RWPE1 (cell line): ENCODE results near the gene RNASE11.

ENCODE experiments used
- CTCF ChIA-PET: fragments of 350-600 bp; sonication (Branson Sonifier 250); formaldehyde crosslinking; extraction: SDS; loops from one replicate; lab custom pipeline; 2021; lab: Yijun Ruan, JAX
- POLR2A ChIA-PET: fragments of 400-600 bp; formaldehyde crosslinking; extraction: SDS; loops from one replicate; lab custom pipeline; 2020; ENCODE audit warnings: antibody characterized with exemption; ENCODE audit not compliant: low non-redundant PET; lab: Yijun Ruan, JAX
- DNase-seq: peaks from one replicate; pipeline ENCODE4 v3.0.0; 2012; ENCODE audit warnings: low spot score
- H3K27ac ChIP-seq: fragments of 450-650 bp; 2 replicates; pipeline ENCODE4 v1.5.1; 2017
- CTCF ChIP-seq: fragments of 450-650 bp; conservative IDR thresholded peaks from 2 replicates; pipeline ENCODE4 v1.5.1; 2017; ENCODE audit warnings: low read depth, mild to moderate bottlenecking

Gene RNASE11

GRCh38 chr14:20614038-20614840 lies 26.4 kb upstream of the RNASE11 start:
- H3K27ac ChIP-seq = peak overlapping the region; percentile 71
- no peak for TF ChIP-seq CTCF
- ChIA-PET CTCF (interaction anchor here (0.6 to 1.5 kb wide), 10 partner anchors 8 to 1236 kb away, joined by 3 to 8 read pairs (median 5); no protein-coding TSS in a partner anchor), POLR2A (no interaction called here)
- no peak for DNase-seq

DNA sequence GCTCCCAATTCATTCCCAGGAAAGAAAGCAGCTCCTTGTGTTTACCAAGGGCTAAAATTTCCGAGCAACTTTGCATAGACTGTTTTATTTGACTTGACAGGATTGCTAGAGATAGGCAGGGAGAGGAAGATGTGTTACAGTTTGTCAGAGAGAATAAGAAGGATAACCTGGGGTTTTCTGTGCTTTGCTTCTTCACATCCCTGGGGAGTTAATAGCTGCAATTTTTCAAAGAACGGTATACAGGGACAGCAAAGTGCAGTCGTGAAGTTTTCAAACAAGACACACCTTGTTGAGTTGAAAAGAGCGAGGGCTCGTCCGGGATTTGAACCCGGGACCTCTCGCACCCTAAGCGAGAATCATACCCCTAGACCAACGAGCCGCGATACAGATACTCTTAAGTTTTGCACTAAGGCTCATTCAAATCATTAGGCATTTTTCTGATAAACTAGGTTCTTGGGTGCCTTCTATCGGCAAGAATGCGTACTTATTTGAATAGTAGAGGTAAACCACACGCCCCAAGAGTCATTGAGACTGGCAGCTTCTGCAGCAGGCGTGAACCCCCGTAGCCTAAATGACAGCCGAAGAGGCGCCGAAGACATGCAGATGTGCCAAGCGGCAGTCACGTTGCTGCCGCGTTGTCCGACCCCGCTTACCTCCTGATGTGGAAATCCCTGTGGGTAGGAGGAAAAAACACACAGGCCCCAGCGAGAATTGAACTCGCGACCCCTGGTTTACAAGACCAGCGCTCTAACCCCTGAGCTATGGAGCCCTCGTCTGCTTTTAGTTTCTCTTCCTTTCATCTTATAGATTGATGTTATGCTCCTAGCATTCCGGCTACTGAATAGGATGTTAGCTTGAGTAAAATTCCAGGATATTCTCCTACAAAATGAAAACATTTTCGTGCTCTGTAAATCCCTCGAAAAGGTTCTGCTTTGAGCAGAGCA lies 25.6 kb upstream of the RNASE11 start:
- H3K27ac ChIP-seq = peak overlapping the region; percentile 71
- ChIA-PET CTCF (interaction anchor here (0.5 to 1.5 kb wide), 13 partner anchors 9 to 822 kb away, joined by 3 to 8 read pairs (median 4); no protein-coding TSS in a partner anchor), POLR2A (interaction anchor here (0.9 kb wide), 1 partner anchor 71 kb away, joined by 3 read pairs; the partner anchor contains the start of gene RNASE4)
- DNase-seq = peak; percentile 83
- peak; percentile 71 for TF ChIP-seq CTCF

GRCh38 chr14:20612403-20612802 lies 24.6 kb upstream of the RNASE11 start:
- H3K27ac ChIP-seq = no peak overlapping the region
- CTCF ChIA-PET = interaction anchor here (0.7 to 1.5 kb wide), 3 partner anchors 19 to 260 kb away, joined by 3 to 8 read pairs (median 6); no protein-coding TSS in a partner anchor
- no peak for TF ChIP-seq CTCF
- no peak for DNase-seq
- POLR2A ChIA-PET = no interaction called here

DNA sequence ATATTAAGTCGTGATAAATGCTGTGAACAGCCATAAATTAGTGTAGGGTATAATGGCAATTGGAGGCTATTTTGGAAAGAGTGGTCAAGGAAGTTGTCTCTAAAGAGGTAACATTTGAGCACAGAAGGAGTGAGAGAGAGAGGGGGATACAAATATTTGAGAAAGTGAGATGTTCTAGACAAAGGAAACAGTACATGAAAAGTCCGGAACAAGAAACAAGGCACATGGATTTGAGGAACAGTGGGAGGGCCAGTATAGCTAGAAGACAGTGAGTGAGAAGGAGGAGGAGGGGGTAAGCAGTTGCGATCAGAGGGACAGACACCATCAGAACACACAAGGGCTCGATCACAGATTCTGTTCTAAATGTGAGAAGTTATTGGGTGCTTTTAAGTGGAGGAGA lies 23.5 kb upstream of the RNASE11 start:
- TF ChIP-seq CTCF = no peak
- ChIA-PET POLR2A (no interaction called here), CTCF (interaction anchor here (0.5 kb wide), 1 partner anchor 1078 kb away, joined by 3 read pairs; no protein-coding TSS in a partner anchor)
- no peak overlapping the region for H3K27ac ChIP-seq
- no peak for DNase-seq

GRCh38 chr14:20610002-20610765 lies 22.4 kb upstream of the RNASE11 start:
- DNase-seq = no peak
- no peak for TF ChIP-seq CTCF
- peak overlapping the region; percentile 72 for H3K27ac ChIP-seq
- POLR2A ChIA-PET = no interaction called here
- CTCF ChIA-PET = interaction anchor here (0.6 to 1.0 kb wide), 7 partner anchors 20 to 271 kb away, joined by 3 to 6 read pairs (median 3); no protein-coding TSS in a partner anchor
